Heart left ventricle (tissue), 16 donors: ENCODE data around the gene SUGCT. TPM values are rescaled to one million over a fixed set of nuclear protein-coding genes. Genes with fewer than 3 reads are reported as not detected.

Experiments used
- ATAC-seq, 4 donors: fragments of 200-7000 bp; cut with Tn5 transposase; one replicate each; pipeline ENCODE4 v1.9.1; 2020 to 2022; ENCODE audit warnings: moderate library complexity in 4 of 4, mild to moderate bottlenecking in 3 of 4, moderate number of reproducible peaks in 1 of 4
- DNase-seq, 5 donors: peaks; one replicate each; pipeline ENCODE4 v3.0.0-alpha.2; 2020
- H3K27ac ChIP-seq, 12 donors: fragments of 200-600 bp; sonication (generic) in 4 of 12; one replicate each; pipeline versions ENCODE4 v1.5.0 to v1.8.0; 2016 to 2022; ENCODE audit warnings: mild to moderate bottlenecking in 2 of 12
- H3K27me3 ChIP-seq, 9 donors: fragments of 200-600 bp; sonication (generic) in 2 of 9; one replicate each; pipeline versions ENCODE4 v1.5.1 to v1.8.0; 2016 to 2022; ENCODE audit warnings: mild to moderate bottlenecking in 3 of 9
- H3K36me3 ChIP-seq, 9 donors: fragments of 200-600 bp; sonication (generic) in 2 of 9; one replicate each; pipeline versions ENCODE4 v1.5.0 to v1.8.0; 2018 to 2022; ENCODE audit warnings: mild to moderate bottlenecking in 2 of 9
- H3K4me1 ChIP-seq, 12 donors: fragments of 200-600 bp; sonication (generic) in 4 of 12; one replicate each; pipeline versions ENCODE4 v1.5.0 to v1.8.0; 2016 to 2022; ENCODE audit warnings: mild to moderate bottlenecking in 3 of 12
- H3K4me3 ChIP-seq, 12 donors: fragments of 200-600 bp; sonication (generic) in 4 of 12; one replicate each; pipeline versions ENCODE4 v1.5.0 to v1.8.0; 2017 to 2022; ENCODE audit warnings: mild to moderate bottlenecking in 9 of 12, moderate library complexity in 4 of 12
- H3K9me3 ChIP-seq, 12 donors: fragments of 200-600 bp; sonication (generic) in 4 of 12; one replicate each; pipeline versions ENCODE4 v1.5.0 to v1.8.0; 2016 to 2022; ENCODE audit warnings: mild to moderate bottlenecking in 1 of 12
- POLR2A ChIP-seq, 2 donors: fragments of 450-650 bp; IDR thresholded peaks; one replicate each; pipeline ENCODE4 v1.6.1; 2017; ENCODE audit warnings: antibody characterized with exemption in 2 of 2, mild to moderate bottlenecking in 2 of 2, moderate library complexity in 2 of 2
- WGBS, 4 donors: extraction: QIAGEN DNeasy Blood & Tissue Kit in 2 of 4; methylation state at CpG; one replicate each; pipeline versions ENCODE4 v1.1.5 to v1.1.7; 2013 to 2018; 5-methylcytosine and 5-hydroxymethylcytosine counted together
- intact Hi-C, 10 donors: fragments of 100-400 bp; cut with DNase I; formaldehyde crosslinking; loops; one replicate each; pipeline versions ENCODE4 v1.11.1 to v1.14.2; 2022
- polyA plus RNA-seq, 2 donors: library from polyadenylated mRNA; stranded (reverse); fragments of 200-250 nt; gene quantifications; one replicate each; pipeline ENCODE4 v1.2.3, GENCODE V29; 2013
- total RNA-seq, 9 donors: library from RNA; depleted of rRNA in 2 of 9; stranded (reverse); fragments of >200 nt in 2 of 9; fragmentation: NEBNext Ultra II Directional in 3 of 9; extraction: Animal tissue kit (Norgen Biotek cat#: 25700) in 3 of 9; gene quantifications; one replicate each; pipeline versions ENCODE4 v1.1.0 to v1.2.4, GENCODE V29; 2016 to 2023
- TF ChIP-seq, protein P1 (sequence below), 12 donors: fragments of 200-600 bp; sonication (generic) in 4 of 12; IDR thresholded peaks; one replicate each; pipeline versions ENCODE4 v1.5.0 to v1.8.0; 2018 to 2022; ENCODE audit warnings: antibody characterized with exemption in 12 of 12, mild to moderate bottlenecking in 5 of 12
- donor health status: ischemic (EF 13 %, LVEDD 7.1; RV severe dilation, severe dysfunction).
- donor health status: healthy with polysubstance abuse.
- donor health status: DM: no; HTN: yes; CAD: no.
- donor health status: DM: no; HTN: no; CAD: no.
- donor health status: ischemic (EF 25% LVEDD 6.9; RV normal size, moderate dysfunction).
- donor health status: ischemic (EF 25% LVEDD 5.7; RV mildly dilated, moderate dysfunction).
- donor health status: healthy.
- donor health status: DM: yes; HTN: yes; CAD: no.
- donor health status: ischemic (EF 35%, LVEDD 5.7; RV mildly dilated, moderate dysfunction).
- donor health status: nonischemic (EF 11% LVEDD 7.7; RV severe dilation, severe dysfunction).
- donor health status: DM: yes; HTN: yes; CAD: no.
- donor health status: PGD.
- donor health status: ischemic (EF 29% LVEDD 5.4; RV normal size, mild dysfunction).
- donor health status: nonischemic (EF 23%, LVEDD 6.1; RV moderate dilation, normal function).

SUGCT gene
- total and polyA plus RNA-seq, 11 donors: 1.4 to 7.6 (median 4.4) TPM

DNA sequence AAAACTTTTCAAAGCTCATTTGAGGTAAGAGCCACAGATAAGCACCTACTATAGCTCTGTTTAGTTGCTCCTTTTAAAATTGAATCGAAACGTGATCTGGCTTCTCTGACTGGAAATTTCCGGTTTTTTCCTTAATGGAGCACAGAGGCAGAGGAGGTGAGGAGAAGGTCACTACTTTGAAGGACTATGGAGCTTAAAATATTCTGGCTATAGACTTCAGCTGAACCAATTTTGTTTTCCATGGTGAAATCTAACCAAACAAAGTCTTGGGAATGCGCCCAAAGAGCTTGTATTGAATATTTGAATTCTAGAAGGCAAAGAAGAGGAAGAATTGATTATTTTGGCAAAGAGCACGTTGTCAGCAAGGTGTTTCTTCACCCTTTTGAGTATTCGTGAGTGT, 711.1 kb downstream of the SUGCT start:
- TF ChIP-seq, protein P1, sequence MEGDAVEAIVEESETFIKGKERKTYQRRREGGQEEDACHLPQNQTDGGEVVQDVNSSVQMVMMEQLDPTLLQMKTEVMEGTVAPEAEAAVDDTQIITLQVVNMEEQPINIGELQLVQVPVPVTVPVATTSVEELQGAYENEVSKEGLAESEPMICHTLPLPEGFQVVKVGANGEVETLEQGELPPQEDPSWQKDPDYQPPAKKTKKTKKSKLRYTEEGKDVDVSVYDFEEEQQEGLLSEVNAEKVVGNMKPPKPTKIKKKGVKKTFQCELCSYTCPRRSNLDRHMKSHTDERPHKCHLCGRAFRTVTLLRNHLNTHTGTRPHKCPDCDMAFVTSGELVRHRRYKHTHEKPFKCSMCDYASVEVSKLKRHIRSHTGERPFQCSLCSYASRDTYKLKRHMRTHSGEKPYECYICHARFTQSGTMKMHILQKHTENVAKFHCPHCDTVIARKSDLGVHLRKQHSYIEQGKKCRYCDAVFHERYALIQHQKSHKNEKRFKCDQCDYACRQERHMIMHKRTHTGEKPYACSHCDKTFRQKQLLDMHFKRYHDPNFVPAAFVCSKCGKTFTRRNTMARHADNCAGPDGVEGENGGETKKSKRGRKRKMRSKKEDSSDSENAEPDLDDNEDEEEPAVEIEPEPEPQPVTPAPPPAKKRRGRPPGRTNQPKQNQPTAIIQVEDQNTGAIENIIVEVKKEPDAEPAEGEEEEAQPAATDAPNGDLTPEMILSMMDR (IDR thresholded peaks at IDR 0.05): no peak
- TF ChIP-seq POLR2A (IDR thresholded peaks at IDR 0.05): no peak

GRCh38 chr7:40847921-40848320, 713.1 kb downstream of the SUGCT start:
- no peak overlapping the region for H3K4me3 ChIP-seq
- DNase-seq (no peak), ATAC-seq (no peak)
- 50 to 56% (median 53%) methylated on average over 2 of the region's 2 CpGs for WGBS, 4 donors
- H3K9me3 ChIP-seq: peaks cover 0 to 7% (median 0%) of the 10 kb centered on the region in 12 donors
- H3K36me3 ChIP-seq: no peaks in the 10 kb centered on the region
- TF ChIP-seq, protein P1 (IDR thresholded peaks at IDR 0.05): no peak
- no peak for TF ChIP-seq POLR2A (IDR thresholded peaks at IDR 0.05)
- H3K4me1 ChIP-seq: no peaks in the 10 kb centered on the region
- no peak overlapping the region for H3K27ac ChIP-seq
- intact Hi-C loops: no loop called here
- H3K27me3 ChIP-seq: no peaks in the 10 kb centered on the region

More for the DNA sequence above, 711.1 kb downstream of the SUGCT start:
- H3K36me3 ChIP-seq: no peaks in the 10 kb centered on the region
- ATAC-seq: no peak
- no peak overlapping the region for H3K4me3 ChIP-seq
- intact Hi-C loops: no loop called here
- H3K27me3 ChIP-seq: no peaks in the 10 kb centered on the region
- peaks cover 0 to 7% (median 0%) of the 10 kb centered on the region in 12 donors for H3K9me3 ChIP-seq
- no peak overlapping the region for H3K27ac ChIP-seq
- no peaks in the 10 kb centered on the region for H3K4me1 ChIP-seq
- WGBS, 4 donors: 59 to 87% (median 72%) methylated on average over 6 of the region's 6 CpGs
- DNase-seq: no peak

GRCh38 chr7:40848541-40849221, 713.9 kb downstream of the SUGCT start:
- Histone ChIP-seq H3K27ac (no peak overlapping the region), H3K9me3 (peaks cover 0 to 7% (median 0%) of the 10 kb centered on the region in 12 donors), H3K4me1 (no peaks in the 10 kb centered on the region), H3K36me3 (no peaks in the 10 kb centered on the region), H3K4me3 (no peak overlapping the region), H3K27me3 (no peaks in the 10 kb centered on the region)
- no peak for ATAC-seq
- 87 to 97% (median 92%) methylated on average over 3 of the region's 3 CpGs for WGBS, 4 donors
- TF ChIP-seq POLR2A (IDR thresholded peaks at IDR 0.05): no peak
- TF ChIP-seq, protein P1 (IDR thresholded peaks at IDR 0.05): no peak
- no peak for DNase-seq
- intact Hi-C loops: no loop called here

- no peak overlapping the region for H3K27ac ChIP-seq
Observed at GRCh38 chr7:40850017-40850416, 715.2 kb downstream of the SUGCT start.

More at GRCh38 chr7:40850017-40850416, 715.2 kb downstream of the SUGCT start:
- no peak for ATAC-seq
- Histone ChIP-seq H3K36me3 (no peaks in the 10 kb centered on the region), H3K4me3 (no peak overlapping the region), H3K4me1 (no peaks in the 10 kb centered on the region), H3K9me3 (no peaks in the 10 kb centered on the region), H3K27me3 (no peaks in the 10 kb centered on the region)
- no peak for DNase-seq
- intact Hi-C loops: no loop called here
- no peak for TF ChIP-seq POLR2A (IDR thresholded peaks at IDR 0.05)
- TF ChIP-seq, protein P1 (IDR thresholded peaks at IDR 0.05): no peak
- WGBS, 4 donors: 82 to 93% (median 91%) methylated on average over 3 of the region's 3 CpGs
